Measurements from ENCODE around the gene ZNF317.
"Not testable (repeated sequence)": the region's sequence is repeated elsewhere in the genome, so short reads cannot be mapped to it uniquely, and the experiment has no call there.

ZNF317 gene

GRCh38 chr19:9175326-9175725 lies 35.1 kb downstream of the ZNF317 start:
- Histone ChIP-seq H3K4me1 (ENCODE audit: insufficient read depth, low read length) (no peaks in the 10 kb centered on the region), H3K9ac (ENCODE audit: low read depth, low read length) (no peak overlapping the region), H3K9me3 (ENCODE audit: insufficient read depth, low read depth, low read length) (peaks cover 43% of the 10 kb centered on the region)

GRCh38 chr19:9178901-9179300 lies 38.7 kb downstream of the ZNF317 start, which contains the start of gene OR7D2:
OR7D2 (plus strand) TSS chr19:9178979; CDS start chr19:9185782, 6,803 bp downstream.
- H3K4me1 ChIP-seq (ENCODE audit: insufficient read depth, low read length) = no peaks in the 10 kb centered on the region
- no peak within 1 kb of the TSS for H3K27ac ChIP-seq (ENCODE audit: low read length)
- no peak within 1 kb of the TSS for H3K4me3 ChIP-seq (ENCODE audit: low read length)
- H3K9ac ChIP-seq (ENCODE audit: low read depth, low read length) = no peak within 1 kb of the TSS
- no peaks in the 10 kb centered on the region for H3K27me3 ChIP-seq (ENCODE audit: insufficient read depth, low read length)
- peaks cover 44% of the 10 kb centered on the region for H3K9me3 ChIP-seq (ENCODE audit: insufficient read depth, low read depth, low read length)
- H3K36me3 ChIP-seq (ENCODE audit: insufficient read depth, low read depth, low read length) = no peaks in the 10 kb centered on the region

More at GRCh38 chr19:9175326-9175725, 35.1 kb downstream of the ZNF317 start:
- Histone ChIP-seq H3K27me3 (ENCODE audit: insufficient read depth, low read length) (no peaks in the 10 kb centered on the region), H3K27ac (ENCODE audit: low read length) (no peak overlapping the region), H3K4me3 (ENCODE audit: low read length) (no peak overlapping the region), H3K36me3 (ENCODE audit: insufficient read depth, low read depth, low read length) (no peaks in the 10 kb centered on the region)

DNA sequence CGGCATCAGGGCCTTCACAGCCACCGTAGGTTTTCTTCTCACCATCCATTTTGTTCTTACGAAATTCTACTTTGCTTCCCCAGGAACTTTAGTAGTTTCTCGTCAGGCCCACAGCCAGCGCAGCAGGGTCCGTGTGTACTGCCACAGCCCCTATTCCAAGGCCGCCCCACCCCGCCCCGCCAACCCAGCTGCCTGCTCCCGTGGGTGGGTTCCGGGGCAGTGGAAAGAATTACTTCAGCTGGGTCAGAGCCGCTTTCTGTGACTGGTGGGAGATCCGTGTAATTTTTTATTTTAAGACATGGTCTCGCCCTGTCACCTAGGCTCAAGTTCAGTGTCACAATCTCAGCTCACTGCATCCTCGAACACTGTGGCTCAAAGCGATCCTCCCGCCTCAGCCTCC lies 42.8 kb downstream of the ZNF317 start:
- Histone ChIP-seq H3K9me3 (ENCODE audit: insufficient read depth, low read depth, low read length) (peaks cover 50% of the 10 kb centered on the region), H3K9ac (ENCODE audit: low read depth, low read length) (no peak overlapping the region), H3K4me1 (ENCODE audit: insufficient read depth, low read length) (no peaks in the 10 kb centered on the region), H3K36me3 (ENCODE audit: insufficient read depth, low read depth, low read length) (no peaks in the 10 kb centered on the region), H3K27me3 (ENCODE audit: insufficient read depth, low read length) (no peaks in the 10 kb centered on the region), H3K27ac (ENCODE audit: low read length) (no peak overlapping the region), H3K4me3 (ENCODE audit: low read length) (no peak overlapping the region)

GRCh38 chr19:9187191-9187590 lies 47.0 kb downstream of the ZNF317 start:
- peaks cover 46% of the 10 kb centered on the region for H3K9me3 ChIP-seq (ENCODE audit: insufficient read depth, low read depth, low read length)
- H3K27ac ChIP-seq (ENCODE audit: low read length) = no peak overlapping the region
- H3K27me3 ChIP-seq (ENCODE audit: insufficient read depth, low read length) = no peaks in the 10 kb centered on the region
- no peaks in the 10 kb centered on the region for H3K36me3 ChIP-seq (ENCODE audit: insufficient read depth, low read depth, low read length)
- no peak overlapping the region for H3K9ac ChIP-seq (ENCODE audit: low read depth, low read length)
- no peak overlapping the region for H3K4me3 ChIP-seq (ENCODE audit: low read length)
- H3K4me1 ChIP-seq (ENCODE audit: insufficient read depth, low read length) = no peaks in the 10 kb centered on the region

GRCh38 chr19:9189535-9189934 lies 49.3 kb downstream of the ZNF317 start:
- H3K36me3 ChIP-seq (ENCODE audit: insufficient read depth, low read depth, low read length) = no peaks in the 10 kb centered on the region

GRCh38 chr19:9198044-9198443 lies 57.8 kb downstream of the ZNF317 start:
- not testable (repeated sequence) for H3K4me1 ChIP-seq (ENCODE audit: insufficient read depth, low read length); H3K27me3 ChIP-seq (ENCODE audit: insufficient read depth, low read length); H3K9ac ChIP-seq (ENCODE audit: low read depth, low read length); H3K4me3 ChIP-seq (ENCODE audit: low read length); H3K36me3 ChIP-seq (ENCODE audit: insufficient read depth, low read depth, low read length); H3K27ac ChIP-seq (ENCODE audit: low read length)
- peaks cover 62% of the 10 kb centered on the region for H3K9me3 ChIP-seq (ENCODE audit: insufficient read depth, low read depth, low read length)

More at GRCh38 chr19:9189535-9189934, 49.3 kb downstream of the ZNF317 start:
- Histone ChIP-seq H3K9me3 (ENCODE audit: insufficient read depth, low read depth, low read length) (peaks cover 61% of the 10 kb centered on the region), H3K9ac (ENCODE audit: low read depth, low read length) (no peak overlapping the region), H3K4me1 (ENCODE audit: insufficient read depth, low read length) (no peaks in the 10 kb centered on the region), H3K27me3 (ENCODE audit: insufficient read depth, low read length) (no peaks in the 10 kb centered on the region), H3K27ac (ENCODE audit: low read length) (no peak overlapping the region), H3K4me3 (ENCODE audit: low read length) (no peak overlapping the region)

GRCh38 chr19:9205501-9206113 lies 65.4 kb downstream of the ZNF317 start:
- no peak overlapping the region for H3K9ac ChIP-seq (ENCODE audit: low read depth, low read length)
- peaks cover 43% of the 10 kb centered on the region for H3K9me3 ChIP-seq (ENCODE audit: insufficient read depth, low read depth, low read length)
- no peaks in the 10 kb centered on the region for H3K36me3 ChIP-seq (ENCODE audit: insufficient read depth, low read depth, low read length)
- H3K4me1 ChIP-seq (ENCODE audit: insufficient read depth, low read length) = no peaks in the 10 kb centered on the region
- H3K27me3 ChIP-seq (ENCODE audit: insufficient read depth, low read length) = no peaks in the 10 kb centered on the region
- no peak overlapping the region for H3K27ac ChIP-seq (ENCODE audit: low read length)
- H3K4me3 ChIP-seq (ENCODE audit: low read length) = no peak overlapping the region
